Measurements from ENCODE around the gene LCOR.

Gene LCOR

DNA sequence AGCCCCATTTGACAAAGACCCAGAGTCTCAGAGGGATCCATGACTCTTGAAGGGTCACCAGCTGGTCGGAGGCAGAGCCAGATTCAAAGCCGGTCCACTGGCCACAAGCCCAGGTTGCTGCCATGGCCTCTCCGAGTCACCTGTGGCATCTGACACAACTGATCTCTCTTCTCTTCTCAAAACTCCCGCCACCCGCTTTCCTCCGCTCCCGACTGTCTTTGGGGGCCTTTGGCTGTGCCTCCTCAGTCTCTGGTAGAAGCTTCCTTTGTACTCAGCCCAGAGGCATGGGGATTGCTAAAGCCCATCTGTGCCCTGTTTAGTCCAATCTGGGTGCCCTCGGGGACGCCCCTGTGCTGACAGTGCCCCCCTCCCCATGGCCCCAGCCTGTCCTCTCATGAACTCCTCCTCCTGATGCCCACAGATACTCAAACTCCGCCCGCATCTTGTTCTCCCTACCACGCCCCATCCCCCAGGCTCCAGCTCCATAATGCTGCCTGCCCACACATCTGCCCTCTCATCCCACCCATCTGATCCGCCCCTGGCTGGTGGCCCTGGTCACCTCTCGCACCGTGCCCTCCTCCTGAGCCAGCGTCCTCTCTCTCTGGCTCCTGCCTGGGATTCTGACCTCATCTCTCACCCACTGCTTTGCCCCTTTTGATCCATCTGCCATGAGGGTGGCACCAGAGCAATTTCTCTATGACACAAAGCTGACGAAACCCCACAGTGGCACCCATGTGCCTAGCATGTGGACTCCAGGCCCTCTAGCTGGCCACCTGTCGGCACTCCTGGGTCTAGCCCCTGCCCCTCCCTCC lies 203.1 kb downstream of the LCOR start:
- DNase-seq (ENCODE audit: low spot score): no peak

- peak; percentile 85 for DNase-seq (ENCODE audit: low spot score)
Measured at GRCh38 chr10:97037365-97038361, 205.6 kb downstream of the LCOR start.

DNA sequence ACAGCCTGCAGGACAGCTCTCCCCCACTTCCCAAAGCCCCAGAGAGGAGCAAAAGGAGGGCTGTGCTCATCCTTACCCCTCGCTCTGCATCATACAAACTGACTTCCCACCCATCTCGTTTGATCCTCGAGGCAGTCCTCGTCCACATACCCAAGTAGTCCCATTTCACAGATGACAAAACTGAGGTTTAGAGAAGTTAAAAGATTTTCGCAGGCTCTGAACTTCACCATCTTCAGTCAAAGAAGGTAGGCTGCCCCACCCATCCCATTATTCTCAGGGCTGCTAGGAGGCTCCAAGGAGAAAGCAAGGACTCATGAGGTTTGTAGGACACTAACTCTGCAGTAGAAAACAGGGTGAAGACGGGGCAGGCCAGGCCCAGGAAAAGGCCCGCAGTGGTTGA lies 206.6 kb downstream of the LCOR start:
- DNase-seq (ENCODE audit: low spot score): no peak

GRCh38 chr10:97039538-97040247 lies 207.6 kb downstream of the LCOR start:
- DNase-seq (ENCODE audit: low spot score): no peak

GRCh38 chr10:97040248-97040584 lies 208.1 kb downstream of the LCOR start:
- no peak for DNase-seq (ENCODE audit: low spot score)

GRCh38 chr10:97040706-97041105 lies 208.6 kb downstream of the LCOR start:
- DNase-seq (ENCODE audit: low spot score): no peak

DNA sequence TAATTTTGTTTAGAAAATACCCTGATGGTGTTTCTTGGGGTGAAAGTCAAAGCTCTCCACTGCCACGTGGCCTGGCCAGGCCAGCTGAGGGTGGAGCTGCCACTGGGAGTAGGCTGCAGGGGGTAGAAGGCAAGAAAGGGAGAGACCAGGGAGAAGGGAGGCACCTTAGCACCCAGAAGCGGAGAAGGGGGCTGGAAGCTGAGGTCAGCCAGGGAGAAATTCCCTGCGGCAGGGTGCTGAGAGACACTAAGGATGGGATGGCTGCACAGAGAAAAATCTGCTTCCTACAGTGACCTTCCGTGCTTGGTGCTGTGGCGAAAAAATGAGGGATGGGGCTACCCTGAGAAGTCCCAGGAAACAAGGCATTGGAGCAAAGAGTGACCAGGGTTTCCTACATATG lies 210.0 kb downstream of the LCOR start:
- no peak for DNase-seq (ENCODE audit: low spot score)

DNA sequence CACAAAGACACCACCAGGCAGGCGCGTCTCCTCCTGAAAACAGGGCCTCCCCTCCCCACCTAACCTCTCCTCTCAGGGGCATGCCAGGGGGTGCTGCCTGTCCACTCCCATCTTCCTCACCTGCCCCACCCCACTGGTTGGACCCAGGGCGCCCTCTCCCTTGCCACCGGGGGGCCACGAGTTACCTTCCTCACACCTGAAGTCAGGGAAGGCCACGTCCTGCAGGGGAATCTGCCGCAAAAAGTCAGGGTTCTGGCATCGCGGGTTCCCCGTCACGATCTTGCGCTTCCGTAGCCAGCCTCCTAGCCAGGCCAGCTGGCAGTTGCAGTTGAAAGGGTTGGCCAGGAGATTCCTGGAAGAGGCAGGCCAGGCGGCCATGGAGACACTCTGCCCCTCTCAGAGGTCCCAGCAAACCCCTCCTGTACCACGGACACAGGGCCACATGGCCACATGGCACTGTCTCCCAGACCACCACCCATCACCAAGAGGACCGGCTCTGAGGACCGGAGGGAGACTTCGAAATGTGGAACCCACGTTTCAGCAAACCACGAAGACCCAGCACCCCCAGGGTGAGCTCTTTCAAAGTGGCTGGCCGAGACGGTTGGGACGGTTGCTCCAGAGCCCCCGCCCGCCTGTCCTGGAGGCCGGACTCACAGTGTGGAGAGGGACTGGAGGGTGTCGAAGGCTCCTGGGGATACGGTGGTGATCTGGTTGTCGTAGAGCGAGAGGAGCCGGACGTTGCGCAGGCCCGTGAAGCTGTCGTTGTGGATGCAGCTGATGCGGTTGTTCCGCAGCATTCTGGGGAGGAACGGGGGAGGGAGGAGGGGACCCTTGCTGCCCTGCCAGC lies 210.8 kb downstream of the LCOR start:
- DNase-seq (ENCODE audit: low spot score): no peak

DNA sequence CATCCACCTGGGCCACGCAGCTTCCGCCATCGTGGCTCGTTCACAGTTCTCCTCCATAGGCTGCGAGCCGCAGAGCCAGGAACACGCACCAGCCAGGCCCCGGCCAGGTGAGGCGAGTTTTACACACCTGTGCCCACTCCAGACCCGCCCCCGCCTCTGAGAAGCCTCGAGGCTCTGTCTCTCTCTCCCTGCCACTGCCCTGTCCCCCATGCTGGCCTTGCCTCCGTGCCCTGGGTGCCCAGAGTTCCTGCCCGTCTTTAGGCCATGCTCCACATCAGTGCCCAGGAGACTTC lies 211.4 kb downstream of the LCOR start:
- no peak for DNase-seq (ENCODE audit: low spot score)
